HEK293 (cell line): ENCODE measurements around the gene FAM151A.

Experiments used
- CTCF ChIA-PET: fragments of 350-600 bp; formaldehyde crosslinking; extraction: SDS; loops from one replicate; lab custom pipeline; 2021; ENCODE audit warnings: antibody characterized with exemption; lab: Yijun Ruan, JAX
- POLR2A ChIA-PET: fragments of 300-600 bp; formaldehyde crosslinking; extraction: SDS; loops from one replicate; lab custom pipeline; 2020; ENCODE audit warnings: antibody characterized with exemption, inconsistent platforms; lab: Yijun Ruan, JAX
- H3K27ac ChIP-seq: fragments of 200-500 bp; sonication (Bioruptor generic); 2 replicates; pipeline ENCODE4 v1.5.1; 2014; ENCODE audit warnings: low read depth, low read length, control low read depth, inconsistent platforms; ENCODE audit errors: extremely low read depth
- H3K36me3 ChIP-seq, 2 experiments: fragments of 200-500 bp in 1 of 2; sonication (Bioruptor generic) in 1 of 2; 1 replicate in 1 of 2; 2 replicates in 1 of 2; pipeline ENCODE4 v1.5.1; 2014 to 2017; ENCODE audit warnings: inconsistent platforms in 2 of 2, low read length in 2 of 2; ENCODE audit not compliant: control insufficient read depth in 2 of 2, insufficient read depth in 1 of 2
- H3K4me1 ChIP-seq: fragments of 200-500 bp; sonication (Bioruptor generic); 2 replicates; pipeline ENCODE4 v1.5.1; 2014; ENCODE audit warnings: mild to moderate bottlenecking, low read length, inconsistent platforms; ENCODE audit not compliant: control insufficient read depth, insufficient read depth
- H3K4me3 ChIP-seq: 2 replicates; pipeline ENCODE4 v1.5.1; 2011; ENCODE audit warnings: low read depth, mild to moderate bottlenecking, control low read depth, low read length, moderate library complexity
- H3K9me3 ChIP-seq: fragments of 200-500 bp; sonication (Bioruptor generic); 2 replicates; pipeline ENCODE4 v1.5.1; 2014; ENCODE audit warnings: low read depth, low read length, inconsistent platforms; ENCODE audit not compliant: control insufficient read depth, insufficient read depth
- BCL11B ChIP-seq: fragments of 450-650 bp; formaldehyde crosslinking; IDR thresholded peaks from 2 replicates; pipeline ENCODE4 v1.5.1; 2016; ENCODE audit warnings: low read depth, missing biosample characterization, missing genetic modification characterization
- FEZF1 ChIP-seq: fragments of 450-650 bp; formaldehyde crosslinking; IDR thresholded peaks from 2 replicates; pipeline ENCODE4 v1.5.1; 2016; ENCODE audit warnings: missing biosample characterization, missing genetic modification characterization
- GLI2 ChIP-seq: fragments of 450-650 bp; formaldehyde crosslinking; IDR thresholded peaks from 2 replicates; pipeline ENCODE4; 2017; ENCODE audit warnings: missing biosample characterization, missing genetic modification characterization, low read depth, borderline replicate concordance
- GLI4 ChIP-seq: fragments of 450-650 bp; formaldehyde crosslinking; IDR thresholded peaks from 2 replicates; pipeline ENCODE4 v1.5.1; 2016; ENCODE audit warnings: missing biosample characterization, missing genetic modification characterization
- MYNN ChIP-seq: fragments of 450-650 bp; formaldehyde crosslinking; IDR thresholded peaks from 2 replicates; pipeline ENCODE4 v1.5.1; 2016; ENCODE audit warnings: missing biosample characterization, missing genetic modification characterization, borderline replicate concordance
- SALL2 ChIP-seq: fragments of 450-650 bp; formaldehyde crosslinking; IDR thresholded peaks from 2 replicates; pipeline ENCODE4 v1.5.0; 2017; ENCODE audit warnings: missing biosample characterization, mild to moderate bottlenecking, missing genetic modification characterization, borderline replicate concordance
- TRIM28 ChIP-seq: IDR thresholded peaks from 2 replicates; pipeline ENCODE4 v1.6.1; 2011; ENCODE audit warnings: low read length, control low read depth, borderline replicate concordance
- ZNF112 ChIP-seq: fragments of 450-650 bp; formaldehyde crosslinking; IDR thresholded peaks from 2 replicates; pipeline ENCODE4 v1.5.0; 2017; ENCODE audit warnings: missing biosample characterization, missing genetic modification characterization
- ZNF391 ChIP-seq: fragments of 450-650 bp; formaldehyde crosslinking; IDR thresholded peaks from 2 replicates; pipeline ENCODE4 v1.5.1; 2016; ENCODE audit warnings: low read depth, missing biosample characterization, missing genetic modification characterization, borderline replicate concordance
- ZNF530 ChIP-seq: fragments of 450-650 bp; formaldehyde crosslinking; IDR thresholded peaks from 2 replicates; pipeline ENCODE4 v1.5.1; 2016; ENCODE audit warnings: low read depth, missing biosample characterization, missing genetic modification characterization
- ZNF560 ChIP-seq: fragments of 450-650 bp; formaldehyde crosslinking; IDR thresholded peaks from 2 replicates; pipeline ENCODE4 v1.5.1; 2017; ENCODE audit warnings: missing biosample characterization, missing genetic modification characterization, borderline replicate concordance
- ZNF624 ChIP-seq: fragments of 450-650 bp; formaldehyde crosslinking; IDR thresholded peaks from 2 replicates; pipeline ENCODE4 v1.5.1; 2017; ENCODE audit warnings: missing biosample characterization, missing genetic modification characterization
- ZNF747 ChIP-seq: fragments of 450-650 bp; formaldehyde crosslinking; IDR thresholded peaks from 2 replicates; pipeline ENCODE4 v1.5.1; 2016; ENCODE audit warnings: missing biosample characterization, missing genetic modification characterization
- TF ChIP-seq, protein P1 (sequence below): fragments of 450-650 bp; formaldehyde crosslinking; IDR thresholded peaks from 2 replicates; pipeline ENCODE4 v1.5.1; 2016; ENCODE audit warnings: missing biosample characterization, missing genetic modification characterization
- TF ChIP-seq, protein P2 (sequence below): fragments of 450-650 bp; formaldehyde crosslinking; conservative IDR thresholded peaks from 2 replicates; pipeline ENCODE4 v1.5.1; 2016; ENCODE audit warnings: low read depth, missing biosample characterization, missing genetic modification characterization
- TF ChIP-seq, protein P3 (sequence below): fragments of 450-650 bp; formaldehyde crosslinking; IDR thresholded peaks from 2 replicates; pipeline ENCODE4 v1.5.1; 2016; ENCODE audit warnings: missing biosample characterization, missing genetic modification characterization
- TF ChIP-seq, protein P4 (sequence below): fragments of 450-650 bp; formaldehyde crosslinking; IDR thresholded peaks from 2 replicates; pipeline ENCODE4 v1.5.0; 2017; ENCODE audit warnings: missing biosample characterization, missing genetic modification characterization, borderline replicate concordance

Gene FAM151A

DNA sequence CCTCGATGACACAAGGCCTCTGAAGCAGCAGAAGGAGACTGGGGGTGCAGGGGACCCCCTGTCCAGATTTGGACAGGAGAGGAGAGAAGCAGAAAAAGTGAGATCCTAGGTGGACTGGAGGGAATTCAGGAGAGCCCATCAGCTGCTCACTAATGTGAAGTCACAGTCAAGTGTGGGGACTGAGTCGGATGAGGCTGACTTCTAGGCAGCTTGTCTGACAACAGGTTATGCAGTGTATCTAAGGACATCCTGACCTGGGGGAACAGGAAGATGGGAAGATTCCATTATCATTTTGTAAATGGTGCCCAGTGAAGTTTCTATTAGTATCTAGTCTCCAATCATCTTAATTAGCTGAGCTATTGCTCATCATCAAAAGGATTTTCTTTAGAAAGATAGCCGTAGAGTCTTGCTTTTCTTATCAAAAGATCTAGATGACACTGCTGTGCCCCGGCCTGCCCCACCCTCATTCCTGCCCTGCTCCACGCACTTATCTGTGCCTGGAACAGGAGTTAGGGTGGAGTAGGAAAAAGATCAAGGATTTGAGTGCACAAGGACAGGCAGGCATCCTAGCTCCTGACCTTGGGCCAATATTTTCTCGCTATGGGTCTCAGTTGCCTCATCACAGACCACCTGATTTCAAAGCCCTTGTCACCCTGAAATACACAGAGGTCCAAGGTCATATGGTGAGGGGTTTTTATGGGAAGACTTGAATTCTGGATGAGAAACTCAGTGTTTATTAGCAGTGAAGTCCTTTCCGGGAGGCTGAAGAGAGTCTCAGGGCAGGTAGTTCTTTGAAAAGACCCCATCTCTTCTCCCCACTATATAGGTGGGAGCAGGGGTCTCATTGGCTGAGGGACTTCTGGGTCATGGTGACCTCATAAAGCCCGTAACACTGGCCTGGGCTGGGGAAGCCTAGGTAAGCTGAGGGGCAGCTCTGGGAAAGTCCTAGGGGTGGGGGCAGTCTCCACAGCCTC, 17.8 kb upstream of the FAM151A start, which contains the start of gene MROH7:
TSS of gene MROH7 (plus strand) at position 924 of the 974 bp plus-strand sequence. CDS start 11,141 bp downstream, outside the sequence.
- H3K4me3 ChIP-seq: no peak within 1 kb of the TSS
- no peaks in the 10 kb centered on the region for H3K4me1 ChIP-seq
- ChIA-PET POLR2A (no interaction called here), CTCF (no interaction called here)
- TF ChIP-seq ZNF530 (tag by site-specific recombination): no peak
- no peak for TF ChIP-seq FEZF1 (tag by site-specific recombination)
- no peak for TF ChIP-seq MYNN (tag by site-specific recombination)
- no peak for TF ChIP-seq SALL2 (tag by site-specific recombination)
- TF ChIP-seq ZNF560: no peak
- TF ChIP-seq ZNF747 (tag by site-specific recombination): no peak
- TF ChIP-seq BCL11B (tag by site-specific recombination): no peak
- TF ChIP-seq ZNF391: no peak
- TF ChIP-seq ZNF624 (tag by site-specific recombination): no peak
- TF ChIP-seq TRIM28: no peak
- TF ChIP-seq, protein P1, sequence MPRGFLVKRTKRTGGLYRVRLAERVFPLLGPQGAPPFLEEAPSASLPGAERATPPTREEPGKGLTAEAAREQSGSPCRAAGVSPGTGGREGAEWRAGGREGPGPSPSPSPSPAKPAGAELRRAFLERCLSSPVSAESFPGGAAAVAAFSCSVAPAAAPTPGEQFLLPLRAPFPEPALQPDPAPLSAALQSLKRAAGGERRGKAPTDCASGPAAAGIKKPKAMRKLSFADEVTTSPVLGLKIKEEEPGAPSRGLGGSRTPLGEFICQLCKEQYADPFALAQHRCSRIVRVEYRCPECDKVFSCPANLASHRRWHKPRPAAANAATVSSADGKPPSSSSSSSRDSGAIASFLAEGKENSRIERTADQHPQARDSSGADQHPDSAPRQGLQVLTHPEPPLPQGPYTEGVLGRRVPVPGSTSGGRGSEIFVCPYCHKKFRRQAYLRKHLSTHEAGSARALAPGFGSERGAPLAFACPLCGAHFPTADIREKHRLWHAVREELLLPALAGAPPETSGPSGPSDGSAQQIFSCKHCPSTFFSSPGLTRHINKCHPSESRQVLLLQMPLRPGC (tag by site-specific recombination): no peak
- TF ChIP-seq, protein P2, sequence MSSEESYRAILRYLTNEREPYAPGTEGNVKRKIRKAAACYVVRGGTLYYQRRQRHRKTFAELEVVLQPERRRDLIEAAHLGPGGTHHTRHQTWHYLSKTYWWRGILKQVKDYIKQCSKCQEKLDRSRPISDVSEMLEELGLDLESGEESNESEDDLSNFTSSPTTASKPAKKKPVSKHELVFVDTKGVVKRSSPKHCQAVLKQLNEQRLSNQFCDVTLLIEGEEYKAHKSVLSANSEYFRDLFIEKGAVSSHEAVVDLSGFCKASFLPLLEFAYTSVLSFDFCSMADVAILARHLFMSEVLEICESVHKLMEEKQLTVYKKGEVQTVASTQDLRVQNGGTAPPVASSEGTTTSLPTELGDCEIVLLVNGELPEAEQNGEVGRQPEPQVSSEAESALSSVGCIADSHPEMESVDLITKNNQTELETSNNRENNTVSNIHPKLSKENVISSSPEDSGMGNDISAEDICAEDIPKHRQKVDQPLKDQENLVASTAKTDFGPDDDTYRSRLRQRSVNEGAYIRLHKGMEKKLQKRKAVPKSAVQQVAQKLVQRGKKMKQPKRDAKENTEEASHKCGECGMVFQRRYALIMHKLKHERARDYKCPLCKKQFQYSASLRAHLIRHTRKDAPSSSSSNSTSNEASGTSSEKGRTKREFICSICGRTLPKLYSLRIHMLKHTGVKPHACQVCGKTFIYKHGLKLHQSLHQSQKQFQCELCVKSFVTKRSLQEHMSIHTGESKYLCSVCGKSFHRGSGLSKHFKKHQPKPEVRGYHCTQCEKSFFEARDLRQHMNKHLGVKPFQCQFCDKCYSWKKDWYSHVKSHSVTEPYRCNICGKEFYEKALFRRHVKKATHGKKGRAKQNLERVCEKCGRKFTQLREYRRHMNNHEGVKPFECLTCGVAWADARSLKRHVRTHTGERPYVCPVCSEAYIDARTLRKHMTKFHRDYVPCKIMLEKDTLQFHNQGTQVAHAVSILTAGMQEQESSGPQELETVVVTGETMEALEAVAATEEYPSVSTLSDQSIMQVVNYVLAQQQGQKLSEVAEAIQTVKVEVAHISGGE (tag by site-specific recombination): no peak
- no peak for TF ChIP-seq ZNF112 (tag by site-specific recombination)
- TF ChIP-seq, protein P3, sequence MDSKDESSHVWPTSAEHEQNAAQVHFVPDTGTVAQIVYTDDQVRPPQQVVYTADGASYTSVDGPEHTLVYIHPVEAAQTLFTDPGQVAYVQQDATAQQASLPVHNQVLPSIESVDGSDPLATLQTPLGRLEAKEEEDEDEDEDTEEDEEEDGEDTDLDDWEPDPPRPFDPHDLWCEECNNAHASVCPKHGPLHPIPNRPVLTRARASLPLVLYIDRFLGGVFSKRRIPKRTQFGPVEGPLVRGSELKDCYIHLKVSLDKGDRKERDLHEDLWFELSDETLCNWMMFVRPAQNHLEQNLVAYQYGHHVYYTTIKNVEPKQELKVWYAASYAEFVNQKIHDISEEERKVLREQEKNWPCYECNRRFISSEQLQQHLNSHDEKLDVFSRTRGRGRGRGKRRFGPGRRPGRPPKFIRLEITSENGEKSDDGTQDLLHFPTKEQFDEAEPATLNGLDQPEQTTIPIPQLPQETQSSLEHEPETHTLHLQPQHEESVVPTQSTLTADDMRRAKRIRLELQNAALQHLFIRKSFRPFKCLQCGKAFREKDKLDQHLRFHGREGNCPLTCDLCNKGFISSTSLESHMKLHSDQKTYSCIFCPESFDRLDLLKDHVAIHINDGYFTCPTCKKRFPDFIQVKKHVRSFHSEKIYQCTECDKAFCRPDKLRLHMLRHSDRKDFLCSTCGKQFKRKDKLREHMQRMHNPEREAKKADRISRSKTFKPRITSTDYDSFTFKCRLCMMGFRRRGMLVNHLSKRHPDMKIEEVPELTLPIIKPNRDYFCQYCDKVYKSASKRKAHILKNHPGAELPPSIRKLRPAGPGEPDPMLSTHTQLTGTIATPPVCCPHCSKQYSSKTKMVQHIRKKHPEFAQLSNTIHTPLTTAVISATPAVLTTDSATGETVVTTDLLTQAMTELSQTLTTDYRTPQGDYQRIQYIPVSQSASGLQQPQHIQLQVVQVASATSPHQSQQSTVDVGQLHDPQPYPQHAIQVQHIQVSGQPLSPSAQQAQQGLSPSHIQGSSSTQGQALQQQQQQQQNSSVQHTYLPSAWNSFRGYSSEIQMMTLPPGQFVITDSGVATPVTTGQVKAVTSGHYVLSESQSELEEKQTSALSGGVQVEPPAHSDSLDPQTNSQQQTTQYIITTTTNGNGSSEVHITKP (tag by site-specific recombination): no peak
- TF ChIP-seq GLI4 (tag by site-specific recombination): no peak
- TF ChIP-seq GLI2 (tag by site-specific recombination): no peak
- TF ChIP-seq, protein P4, sequence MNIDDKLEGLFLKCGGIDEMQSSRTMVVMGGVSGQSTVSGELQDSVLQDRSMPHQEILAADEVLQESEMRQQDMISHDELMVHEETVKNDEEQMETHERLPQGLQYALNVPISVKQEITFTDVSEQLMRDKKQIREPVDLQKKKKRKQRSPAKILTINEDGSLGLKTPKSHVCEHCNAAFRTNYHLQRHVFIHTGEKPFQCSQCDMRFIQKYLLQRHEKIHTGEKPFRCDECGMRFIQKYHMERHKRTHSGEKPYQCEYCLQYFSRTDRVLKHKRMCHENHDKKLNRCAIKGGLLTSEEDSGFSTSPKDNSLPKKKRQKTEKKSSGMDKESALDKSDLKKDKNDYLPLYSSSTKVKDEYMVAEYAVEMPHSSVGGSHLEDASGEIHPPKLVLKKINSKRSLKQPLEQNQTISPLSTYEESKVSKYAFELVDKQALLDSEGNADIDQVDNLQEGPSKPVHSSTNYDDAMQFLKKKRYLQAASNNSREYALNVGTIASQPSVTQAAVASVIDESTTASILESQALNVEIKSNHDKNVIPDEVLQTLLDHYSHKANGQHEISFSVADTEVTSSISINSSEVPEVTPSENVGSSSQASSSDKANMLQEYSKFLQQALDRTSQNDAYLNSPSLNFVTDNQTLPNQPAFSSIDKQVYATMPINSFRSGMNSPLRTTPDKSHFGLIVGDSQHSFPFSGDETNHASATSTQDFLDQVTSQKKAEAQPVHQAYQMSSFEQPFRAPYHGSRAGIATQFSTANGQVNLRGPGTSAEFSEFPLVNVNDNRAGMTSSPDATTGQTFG (tag by site-specific recombination): no peak
- H3K36me3 ChIP-seq: no peaks in the 10 kb centered on the region
- H3K27ac ChIP-seq: no peak within 1 kb of the TSS
- no peaks in the 10 kb centered on the region for H3K9me3 ChIP-seq
